ENCODE results near the gene INPP4B.

The INPP4B gene

GRCh38 chr4:142465526-142465925 lies 380.6 kb downstream of the INPP4B start:
- Histone ChIP-seq H3K27me3 (ENCODE audit: insufficient read depth, low read length, poor library complexity) (no peaks in the 10 kb centered on the region), H3K9me3 (ENCODE audit: insufficient read depth, low read length, severe bottlenecking) (no peaks in the 10 kb centered on the region), H3K27ac (ENCODE audit: low read length) (no peak overlapping the region), H3K4me1 (ENCODE audit: insufficient read depth, low read length) (no peaks in the 10 kb centered on the region), H3K9ac (ENCODE audit: low read depth, low read length) (no peak overlapping the region), H2AFZ (ENCODE audit: low read depth, low read length) (no peak overlapping the region), H3K79me2 (ENCODE audit: insufficient read depth, low read length) (no peaks in the 10 kb centered on the region), H3K4me2 (ENCODE audit: insufficient read depth, low read length) (no peak overlapping the region), H3K36me3 (ENCODE audit: insufficient read depth, low read length) (no peaks in the 10 kb centered on the region), H3K4me3 (ENCODE audit: low read depth in 1 of 2, low read length in 2 of 2) (no peak overlapping the region), H4K20me1 (ENCODE audit: insufficient read depth, low read length) (no peaks in the 10 kb centered on the region)
- ATAC-seq (ENCODE audit: insufficient read depth, low read depth) = no peak
- DNase-seq = no peak
- TF ChIP-seq, protein P1, sequence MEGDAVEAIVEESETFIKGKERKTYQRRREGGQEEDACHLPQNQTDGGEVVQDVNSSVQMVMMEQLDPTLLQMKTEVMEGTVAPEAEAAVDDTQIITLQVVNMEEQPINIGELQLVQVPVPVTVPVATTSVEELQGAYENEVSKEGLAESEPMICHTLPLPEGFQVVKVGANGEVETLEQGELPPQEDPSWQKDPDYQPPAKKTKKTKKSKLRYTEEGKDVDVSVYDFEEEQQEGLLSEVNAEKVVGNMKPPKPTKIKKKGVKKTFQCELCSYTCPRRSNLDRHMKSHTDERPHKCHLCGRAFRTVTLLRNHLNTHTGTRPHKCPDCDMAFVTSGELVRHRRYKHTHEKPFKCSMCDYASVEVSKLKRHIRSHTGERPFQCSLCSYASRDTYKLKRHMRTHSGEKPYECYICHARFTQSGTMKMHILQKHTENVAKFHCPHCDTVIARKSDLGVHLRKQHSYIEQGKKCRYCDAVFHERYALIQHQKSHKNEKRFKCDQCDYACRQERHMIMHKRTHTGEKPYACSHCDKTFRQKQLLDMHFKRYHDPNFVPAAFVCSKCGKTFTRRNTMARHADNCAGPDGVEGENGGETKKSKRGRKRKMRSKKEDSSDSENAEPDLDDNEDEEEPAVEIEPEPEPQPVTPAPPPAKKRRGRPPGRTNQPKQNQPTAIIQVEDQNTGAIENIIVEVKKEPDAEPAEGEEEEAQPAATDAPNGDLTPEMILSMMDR (IDR thresholded peaks at IDR 0.05; ENCODE audit: borderline replicate concordance, extremely low read depth, low read length, poor library complexity, severe bottlenecking) = no peak
- no peak for TF ChIP-seq EZH2 (IDR thresholded peaks at IDR 0.05; ENCODE audit: borderline replicate concordance, low read depth, low read length, severe bottlenecking)

- H3K4me1 ChIP-seq (ENCODE audit: insufficient read depth, low read length) = no peaks in the 10 kb centered on the region
- H3K36me3 ChIP-seq (ENCODE audit: insufficient read depth, low read length) = no peaks in the 10 kb centered on the region
- H2AFZ ChIP-seq (ENCODE audit: low read depth, low read length) = no peak overlapping the region
- no peak overlapping the region for H3K9ac ChIP-seq (ENCODE audit: low read depth, low read length)
- no peak for DNase-seq
- no peak overlapping the region for H3K4me3 ChIP-seq (ENCODE audit: low read depth in 1 of 2, low read length in 2 of 2)
- TF ChIP-seq EZH2 (IDR thresholded peaks at IDR 0.05; ENCODE audit: borderline replicate concordance, low read depth, low read length, severe bottlenecking) = no peak
- TF ChIP-seq, protein P1 (IDR thresholded peaks at IDR 0.05; ENCODE audit: borderline replicate concordance, extremely low read depth, low read length, poor library complexity, severe bottlenecking) = no peak
- H3K9me3 ChIP-seq (ENCODE audit: insufficient read depth, low read length, severe bottlenecking) = no peaks in the 10 kb centered on the region
- ATAC-seq (ENCODE audit: insufficient read depth, low read depth) = no peak
- no peak overlapping the region for H3K4me2 ChIP-seq (ENCODE audit: insufficient read depth, low read length)
- H3K79me2 ChIP-seq (ENCODE audit: insufficient read depth, low read length) = no peaks in the 10 kb centered on the region
- no peaks in the 10 kb centered on the region for H4K20me1 ChIP-seq (ENCODE audit: insufficient read depth, low read length)
- H3K27me3 ChIP-seq (ENCODE audit: insufficient read depth, low read length, poor library complexity) = no peaks in the 10 kb centered on the region
- no peak overlapping the region for H3K27ac ChIP-seq (ENCODE audit: low read length)
Measured at GRCh38 chr4:142463206-142463605, 382.9 kb downstream of the INPP4B start.

GRCh38 chr4:142452161-142452855 lies 393.8 kb downstream of the INPP4B start:
- Histone ChIP-seq H3K27me3 (ENCODE audit: insufficient read depth, low read length, poor library complexity) (no peaks in the 10 kb centered on the region), H3K4me1 (ENCODE audit: insufficient read depth, low read length) (no peaks in the 10 kb centered on the region), H3K4me2 (ENCODE audit: insufficient read depth, low read length) (no peak overlapping the region), H3K9ac (ENCODE audit: low read depth, low read length) (no peak overlapping the region), H3K9me3 (ENCODE audit: insufficient read depth, low read length, severe bottlenecking) (no peaks in the 10 kb centered on the region), H4K20me1 (ENCODE audit: insufficient read depth, low read length) (no peaks in the 10 kb centered on the region), H3K79me2 (ENCODE audit: insufficient read depth, low read length) (no peaks in the 10 kb centered on the region), H3K4me3 (ENCODE audit: low read depth in 1 of 2, low read length in 2 of 2) (no peak overlapping the region), H3K36me3 (ENCODE audit: insufficient read depth, low read length) (no peaks in the 10 kb centered on the region), H3K27ac (ENCODE audit: low read length) (no peak overlapping the region), H2AFZ (ENCODE audit: low read depth, low read length) (no peak overlapping the region)
- no peak for ATAC-seq (ENCODE audit: insufficient read depth, low read depth)
- no peak for DNase-seq
- TF ChIP-seq EZH2 (IDR thresholded peaks at IDR 0.05; ENCODE audit: borderline replicate concordance, low read depth, low read length, severe bottlenecking) = no peak
- TF ChIP-seq, protein P1 (IDR thresholded peaks at IDR 0.05; ENCODE audit: borderline replicate concordance, extremely low read depth, low read length, poor library complexity, severe bottlenecking) = no peak

All from DND-41 (cell line).